Measurements from ENCODE around the gene DAD1. TPM values are rescaled to one million over a fixed set of nuclear protein-coding genes. Genes with fewer than 3 reads are reported as not detected.

Gene DAD1
- total RNA-seq, 1 experiment from 2014 or later: 162 TPM

DNA sequence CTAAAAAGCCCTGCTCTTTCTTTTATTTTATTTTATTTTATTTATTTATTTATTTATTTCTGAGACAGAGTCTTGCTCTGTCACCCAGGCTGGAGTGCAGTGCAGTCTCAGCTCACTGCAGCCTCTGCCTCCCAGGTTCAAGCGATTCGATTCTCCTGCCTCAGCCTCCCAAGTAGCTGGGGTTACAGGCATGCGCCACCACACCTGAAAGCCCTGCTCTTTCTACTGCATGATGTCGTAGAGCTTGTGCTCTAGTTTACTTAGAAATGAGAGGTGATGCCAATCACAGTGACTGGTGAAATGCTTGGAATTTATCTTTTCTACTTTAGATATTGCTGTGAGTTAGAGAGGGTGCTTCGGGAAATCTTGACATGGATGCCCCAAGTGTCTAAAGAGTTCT is 54.5 kb downstream of the DAD1 start:
- H2AFZ ChIP-seq (ENCODE audit: low read depth, low read length, poor library complexity, severe bottlenecking): no peak overlapping the region
- H3K27ac ChIP-seq (ENCODE audit: low read depth, low read length): no peak overlapping the region
- ChIA-PET RAD21 (ENCODE audit: low non-redundant PET in 1 of 2, low total read pairs in 2 of 2, uncharacterized antibody in 2 of 2, unreplicated experiment in 2 of 2) (no interaction called here), CTCF (no interaction called here), POLR2A (no interaction called here)
- no peaks in the 10 kb centered on the region for H3K27me3 ChIP-seq (ENCODE audit: insufficient read depth, low read length)
- no peaks in the 10 kb centered on the region for H3K36me3 ChIP-seq (ENCODE audit: control insufficient read depth in 1 of 2, insufficient read depth in 2 of 2, low read length in 2 of 2)
- no peaks in the 10 kb centered on the region for H3K9me3 ChIP-seq (ENCODE audit: control insufficient read depth in 1 of 2, insufficient read depth in 1 of 2, low read depth in 1 of 2, low read length in 2 of 2)
- no TSS peak for BruUV-seq (replicated peaks)
- ATAC-seq (no peak), DNase-seq (ENCODE audit: low read depth, low spot score) (no peak)
- peaks cover 12 to 16% of the 10 kb centered on the region in 2 experiments for H3K4me1 ChIP-seq (ENCODE audit: control insufficient read depth in 1 of 2, insufficient read depth in 2 of 2, low read length in 2 of 2)
- no peaks in the 10 kb centered on the region for H3K79me2 ChIP-seq (ENCODE audit: insufficient read depth, low read length)
- TF ChIP-seq ZNF274 (IDR thresholded peaks at IDR 0.05; ENCODE audit: low read depth, low read length): no peak
- TF ChIP-seq EZH2phosphoT487 (IDR thresholded peaks at IDR 0.05; ENCODE audit: borderline replicate concordance): no peak
- TF ChIP-seq YY1 (IDR thresholded peaks at IDR 0.05; ENCODE audit: extremely low read depth, insufficient replicate concordance, low read depth, low read length): no peak
- TF ChIP-seq RAD21 (IDR thresholded peaks at IDR 0.05; ENCODE audit: low read depth): no peak
- no peak for TF ChIP-seq SP1 (IDR thresholded peaks at IDR 0.05; ENCODE audit: low read depth)
- no peak for TF ChIP-seq FOSL1 (IDR thresholded peaks at IDR 0.05; ENCODE audit: low read depth)
- no peak for TF ChIP-seq SIN3A (IDR thresholded peaks at IDR 0.05; ENCODE audit: low read depth)
- TF ChIP-seq, protein P1, sequence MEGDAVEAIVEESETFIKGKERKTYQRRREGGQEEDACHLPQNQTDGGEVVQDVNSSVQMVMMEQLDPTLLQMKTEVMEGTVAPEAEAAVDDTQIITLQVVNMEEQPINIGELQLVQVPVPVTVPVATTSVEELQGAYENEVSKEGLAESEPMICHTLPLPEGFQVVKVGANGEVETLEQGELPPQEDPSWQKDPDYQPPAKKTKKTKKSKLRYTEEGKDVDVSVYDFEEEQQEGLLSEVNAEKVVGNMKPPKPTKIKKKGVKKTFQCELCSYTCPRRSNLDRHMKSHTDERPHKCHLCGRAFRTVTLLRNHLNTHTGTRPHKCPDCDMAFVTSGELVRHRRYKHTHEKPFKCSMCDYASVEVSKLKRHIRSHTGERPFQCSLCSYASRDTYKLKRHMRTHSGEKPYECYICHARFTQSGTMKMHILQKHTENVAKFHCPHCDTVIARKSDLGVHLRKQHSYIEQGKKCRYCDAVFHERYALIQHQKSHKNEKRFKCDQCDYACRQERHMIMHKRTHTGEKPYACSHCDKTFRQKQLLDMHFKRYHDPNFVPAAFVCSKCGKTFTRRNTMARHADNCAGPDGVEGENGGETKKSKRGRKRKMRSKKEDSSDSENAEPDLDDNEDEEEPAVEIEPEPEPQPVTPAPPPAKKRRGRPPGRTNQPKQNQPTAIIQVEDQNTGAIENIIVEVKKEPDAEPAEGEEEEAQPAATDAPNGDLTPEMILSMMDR (IDR thresholded peaks at IDR 0.05 in 2 of 3, conservative IDR thresholded peaks at IDR 0.05 in 1 of 3; ENCODE audit: borderline replicate concordance in 1 of 3, insufficient read depth in 1 of 3, low read depth in 2 of 3, low read length in 2 of 3): no peak
- TF ChIP-seq POLR2AphosphoS5 (IDR thresholded peaks at IDR 0.05; ENCODE audit: low read depth, low read length): no peak
- no peak for TF ChIP-seq EZH2 (IDR thresholded peaks at IDR 0.05)
- TF ChIP-seq, protein P2, sequence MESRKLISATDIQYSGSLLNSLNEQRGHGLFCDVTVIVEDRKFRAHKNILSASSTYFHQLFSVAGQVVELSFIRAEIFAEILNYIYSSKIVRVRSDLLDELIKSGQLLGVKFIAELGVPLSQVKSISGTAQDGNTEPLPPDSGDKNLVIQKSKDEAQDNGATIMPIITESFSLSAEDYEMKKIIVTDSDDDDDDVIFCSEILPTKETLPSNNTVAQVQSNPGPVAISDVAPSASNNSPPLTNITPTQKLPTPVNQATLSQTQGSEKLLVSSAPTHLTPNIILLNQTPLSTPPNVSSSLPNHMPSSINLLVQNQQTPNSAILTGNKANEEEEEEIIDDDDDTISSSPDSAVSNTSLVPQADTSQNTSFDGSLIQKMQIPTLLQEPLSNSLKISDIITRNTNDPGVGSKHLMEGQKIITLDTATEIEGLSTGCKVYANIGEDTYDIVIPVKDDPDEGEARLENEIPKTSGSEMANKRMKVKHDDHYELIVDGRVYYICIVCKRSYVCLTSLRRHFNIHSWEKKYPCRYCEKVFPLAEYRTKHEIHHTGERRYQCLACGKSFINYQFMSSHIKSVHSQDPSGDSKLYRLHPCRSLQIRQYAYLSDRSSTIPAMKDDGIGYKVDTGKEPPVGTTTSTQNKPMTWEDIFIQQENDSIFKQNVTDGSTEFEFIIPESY (IDR thresholded peaks at IDR 0.05; ENCODE audit: extremely low read depth, insufficient replicate concordance, low read length): no peak
- TF ChIP-seq ZFX (IDR thresholded peaks at IDR 0.05): no peak
- no peaks in the 10 kb centered on the region for H4K20me1 ChIP-seq (ENCODE audit: insufficient read depth)
- no peak overlapping the region for H3K4me2 ChIP-seq (ENCODE audit: low read length)
- intact Hi-C loops (cut with micrococcal nuclease): no loop called here
- H3K4me3 ChIP-seq (replicated peaks in 1 of 2; ENCODE audit: low read depth in 1 of 2, low read length in 2 of 2): no peak overlapping the region
- H3K9ac ChIP-seq (ENCODE audit: low read length): no peak overlapping the region
- no peaks in the 10 kb centered on the region for H3K9me2 ChIP-seq (ENCODE audit: insufficient read depth)
